Erythroblast (primary cell): Measurements from ENCODE around the gene PHETA2.

Experiments
- GATA1 ChIP-seq: IDR thresholded peaks from 2 replicates; pipeline ENCODE4 v1.6.1; 2011; ENCODE audit warnings: low read depth, mild to moderate bottlenecking, control low read depth, low read length, moderate library complexity
- POLR2A ChIP-seq: IDR thresholded peaks from 2 replicates; pipeline ENCODE4 v1.6.1; 2011; ENCODE audit warnings: mild to moderate bottlenecking, low read length

- TF ChIP-seq POLR2A, result no peak
- TF ChIP-seq GATA1, result no peak
Measured at GRCh38 chr22:42066126-42066761, 7.8 kb upstream of the PHETA2 start.
